Stimulated activated CD8-positive, alpha-beta memory T cell treated with anti-CD3 and anti-CD28 coated beads, Interleukin-2, amount 100 ng/mL, for 1 hour (primary cell): ENCODE measurements around the gene STON2.

Experiments used
- DNase-seq, 2 donors: peaks; one replicate each; pipeline ENCODE4 v3.0.0-alpha.2; 2020; ENCODE audit warnings: low read depth in 2 of 2

Gene STON2

GRCh38 chr14:81418057-81418790 is 18.1 kb upstream of the STON2 start:
- no peak for DNase-seq

GRCh38 chr14:81416981-81417380 is 16.9 kb upstream of the STON2 start:
- no peak for DNase-seq

- no peak for DNase-seq
These were observed 16.2 kb upstream of the STON2 start for GRCh38 chr14:81416194-81416952.

DNA sequence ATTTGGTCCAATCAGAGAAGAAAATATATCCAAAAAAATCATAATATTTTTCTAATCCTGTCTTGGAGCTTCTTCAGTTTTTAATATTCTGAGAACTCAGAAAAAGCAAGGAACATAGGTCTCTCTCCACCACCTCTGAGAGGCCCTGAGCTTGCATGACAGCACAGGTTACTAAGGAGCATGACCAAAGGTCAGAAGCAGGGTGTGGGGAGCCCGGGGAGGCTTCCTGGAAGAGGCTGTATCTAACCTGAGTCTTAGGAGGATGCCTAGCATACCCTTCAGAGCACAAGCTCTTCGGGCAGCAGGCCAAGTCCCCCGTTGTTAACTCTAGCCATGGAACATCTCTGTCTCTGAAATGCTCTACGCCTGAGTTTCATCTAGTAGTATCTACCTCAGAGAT is 15.7 kb upstream of the STON2 start:
- no peak for DNase-seq

GRCh38 chr14:81414123-81414522 is 14.0 kb upstream of the STON2 start:
- no peak for DNase-seq

DNA sequence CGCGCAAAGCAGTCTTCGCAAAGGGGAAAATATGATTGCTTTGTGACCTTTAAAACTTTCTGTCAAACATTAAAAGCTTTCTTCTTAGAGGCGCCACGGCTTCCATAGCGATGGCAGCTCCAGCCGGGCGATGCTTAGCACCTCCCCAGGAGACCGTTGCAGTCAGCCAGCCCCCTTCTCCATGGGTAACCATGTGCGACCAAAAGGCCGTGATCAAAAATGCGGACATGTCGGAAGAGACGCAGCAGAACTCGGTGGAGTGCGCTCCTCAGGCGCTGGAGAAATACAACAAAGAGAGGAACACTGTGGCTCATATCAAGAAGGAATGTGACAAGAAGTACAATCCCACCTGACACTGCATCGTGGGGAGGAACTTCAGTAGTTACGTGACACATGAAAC is 12.7 kb upstream of the STON2 start:
- DNase-seq = no peak

- DNase-seq = no peak
These were observed 8.5 kb upstream of the STON2 start for GRCh38 chr14:81408595-81408994.

GRCh38 chr14:81406863-81407262 is 6.7 kb upstream of the STON2 start:
- no peak for DNase-seq

GRCh38 chr14:81402123-81402495 is 2.0 kb upstream of the STON2 start:
- DNase-seq = no peak

- DNase-seq = no peak
These were observed 1.4 kb upstream of the STON2 start for GRCh38 chr14:81401420-81402122.

DNA sequence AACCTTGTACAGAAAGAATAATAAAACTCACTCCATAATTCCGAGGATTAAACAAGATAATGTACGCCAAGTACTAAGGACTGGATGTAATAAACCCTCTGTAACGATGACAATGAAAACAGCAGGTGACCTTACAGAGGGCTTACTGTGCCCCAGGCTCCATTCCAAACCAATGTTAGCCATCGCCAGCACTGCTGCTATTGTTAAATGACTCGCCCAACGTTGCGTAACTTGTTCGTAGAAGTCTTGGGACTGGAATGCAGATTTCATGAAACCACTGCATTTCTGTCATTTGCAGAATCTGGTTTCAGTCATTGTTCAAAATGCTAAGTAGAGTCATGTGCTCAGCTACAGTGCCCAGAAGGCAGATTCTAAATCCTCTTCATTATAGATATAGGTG is 728 bp upstream of the STON2 start:
- no peak for DNase-seq

DNA sequence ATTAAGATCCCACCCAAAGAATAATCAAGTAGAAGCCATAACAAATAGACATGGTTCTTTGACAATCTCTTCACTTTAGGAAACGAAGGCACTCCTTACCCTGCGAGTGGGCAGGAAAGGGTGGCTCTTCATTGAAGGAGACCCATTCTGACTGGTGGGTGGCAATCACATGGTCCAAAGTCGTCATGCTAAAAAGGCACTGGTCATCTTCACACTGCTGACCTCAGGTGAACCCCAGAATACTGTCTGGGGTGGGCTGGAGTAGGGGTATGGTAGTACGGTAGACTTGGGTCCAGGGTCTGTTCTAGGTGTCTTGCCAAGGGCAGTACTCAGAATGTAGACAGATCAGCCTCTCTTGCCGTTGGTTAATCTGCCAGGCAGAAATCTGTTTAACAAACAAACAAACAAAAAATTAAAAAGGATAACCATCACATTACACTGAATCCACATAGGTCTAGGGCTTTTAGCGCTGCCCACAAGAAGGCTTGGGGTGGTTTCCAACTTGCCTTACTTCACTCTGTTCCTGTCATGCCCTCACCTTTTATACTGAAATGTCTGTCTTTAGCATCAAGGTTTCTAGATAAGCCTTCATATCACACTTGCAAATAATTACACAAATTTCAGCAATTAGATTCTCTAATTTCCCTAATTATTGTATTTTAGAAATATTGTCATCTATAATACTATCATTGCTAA is 1.8 kb downstream of the STON2 start:
- DNase-seq = no peak

GRCh38 chr14:81396113-81396512 is 4.0 kb downstream of the STON2 start:
- DNase-seq = no peak

DNA sequence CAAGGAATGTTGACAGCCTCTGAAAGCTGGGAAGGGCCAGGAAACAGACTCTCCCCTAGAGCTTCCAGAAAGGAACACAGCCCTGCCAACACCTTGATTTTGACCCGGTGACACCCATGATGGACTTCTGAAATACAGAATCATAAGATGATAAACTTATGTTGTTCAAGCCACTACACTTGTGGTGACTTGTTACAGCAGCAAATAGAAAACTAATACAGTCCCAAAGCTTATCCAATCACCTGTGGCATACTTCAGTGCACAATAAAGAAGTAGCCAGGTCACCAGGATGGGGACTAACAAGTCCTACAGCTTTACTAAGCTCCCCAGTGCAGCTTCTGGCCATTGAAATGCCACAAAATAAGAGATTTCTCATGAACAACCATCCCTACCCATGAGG is 5.4 kb downstream of the STON2 start:
- DNase-seq = no peak

DNA sequence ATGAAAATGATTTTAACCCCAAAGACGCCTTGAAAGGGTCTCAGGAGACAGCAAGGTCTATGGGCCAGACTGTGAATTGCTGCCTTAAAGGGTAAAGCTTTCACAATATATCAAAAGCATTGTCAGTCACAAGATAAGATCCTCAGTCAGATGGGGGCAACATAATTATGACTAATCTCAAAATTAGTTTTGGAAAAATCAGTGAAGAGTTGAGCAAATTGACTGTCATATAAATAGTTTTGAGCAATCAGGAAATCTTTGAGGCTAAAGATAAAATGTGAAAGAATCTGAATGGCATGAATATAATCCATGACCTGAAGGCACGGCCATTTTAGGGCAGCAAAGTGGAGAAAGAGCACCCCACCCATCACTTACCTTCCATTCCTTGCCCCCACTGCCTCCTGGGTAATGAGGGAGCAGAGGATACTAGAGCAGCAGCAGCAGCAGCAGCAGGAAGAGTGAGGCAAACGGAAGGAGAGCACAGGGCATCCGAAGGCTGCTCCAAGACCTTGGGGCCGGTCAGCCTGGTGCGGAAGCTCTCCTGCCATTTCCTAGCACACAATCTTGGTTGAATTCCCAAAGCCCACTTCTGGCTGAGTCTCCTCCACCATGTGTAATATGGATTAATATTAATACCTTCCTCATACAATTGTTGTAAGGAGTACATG is 7.0 kb downstream of the STON2 start:
- DNase-seq = no peak

DNA sequence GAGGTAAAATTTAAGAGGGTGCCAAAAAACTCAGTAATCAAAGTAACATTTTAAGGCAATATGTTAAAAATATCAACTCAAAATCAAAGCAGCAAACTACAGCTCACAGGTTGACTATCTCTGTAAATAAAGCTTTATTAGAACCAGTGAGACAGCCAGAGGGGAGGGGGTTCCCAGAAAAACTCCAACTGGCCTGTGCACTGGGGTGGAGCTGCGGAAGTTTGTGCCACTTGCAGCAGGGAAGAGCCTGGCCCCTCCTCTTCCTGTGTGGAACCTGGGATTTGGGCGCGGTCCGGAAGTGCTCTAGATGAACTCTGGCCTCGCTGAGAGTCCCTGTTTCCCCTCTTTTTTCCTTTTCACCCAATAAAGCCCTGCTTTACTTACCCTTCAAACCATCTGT is 8.1 kb downstream of the STON2 start:
- no peak for DNase-seq

- DNase-seq = no peak
These were observed 9.4 kb downstream of the STON2 start for GRCh38 chr14:81390696-81391095.

- no peak for DNase-seq
These were observed 11.8 kb downstream of the STON2 start for GRCh38 chr14:81388336-81388735.

- no peak for DNase-seq
These were observed 13.8 kb downstream of the STON2 start for GRCh38 chr14:81386290-81386745.

GRCh38 chr14:81385886-81386285 is 14.2 kb downstream of the STON2 start:
- no peak for DNase-seq

- no peak for DNase-seq
These were observed 14.7 kb downstream of the STON2 start for GRCh38 chr14:81385419-81385818.

DNA sequence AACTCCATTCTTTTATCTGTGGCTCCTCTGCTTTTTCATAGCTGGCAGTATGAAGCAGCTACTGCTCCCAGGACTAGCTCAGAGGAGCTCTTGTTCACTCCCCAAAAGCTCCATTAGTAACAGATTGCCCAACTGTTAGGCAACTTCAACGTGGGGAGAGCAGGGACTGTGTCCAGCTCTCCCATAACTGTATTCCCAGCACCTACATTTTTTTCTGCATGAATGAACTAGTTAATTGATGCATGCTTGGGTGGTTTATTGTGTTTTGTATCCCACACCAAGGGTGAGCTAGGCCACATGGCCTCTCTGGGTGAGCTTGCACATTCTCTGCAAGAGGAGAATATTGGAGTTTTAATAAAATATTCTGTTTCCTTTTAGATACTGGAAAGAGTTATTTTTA is 15.2 kb downstream of the STON2 start:
- DNase-seq = no peak
